Fibroblast of lung (primary cell): ENCODE data around the gene NEAT1. TPM values are rescaled to one million over a fixed set of nuclear protein-coding genes. Genes with fewer than 3 reads are reported as not detected.
A peak's percentile ranks its signal among the peaks of the same experiment; 100 is the strongest.

Experiments used
- DNase-seq, 2 donors: peaks; one replicate each; pipeline versions ENCODE4 v3.0.0 to v3.0.0-alpha.2; 2010; ENCODE audit warnings: low read depth in 2 of 2
- H2AFZ ChIP-seq: 2 replicates; pipeline ENCODE4 v1.5.1; 2012; ENCODE audit warnings: low read length, control low read depth, inconsistent platforms
- H3K27ac ChIP-seq: 2 replicates; pipeline ENCODE4 v1.5.1; 2011; ENCODE audit warnings: low read length, control low read depth; ENCODE audit not compliant: insufficient read depth
- H3K27me3 ChIP-seq: 2 replicates; pipeline ENCODE4 v1.5.1; 2011; ENCODE audit warnings: mild to moderate bottlenecking, low read length; ENCODE audit not compliant: control insufficient read depth, insufficient read depth
- H3K36me3 ChIP-seq: 2 replicates; pipeline ENCODE4 v1.5.1; 2011; ENCODE audit warnings: low read length; ENCODE audit not compliant: control insufficient read depth, insufficient read depth
- H3K4me1 ChIP-seq: 2 replicates; pipeline ENCODE4 v1.5.1; 2011; ENCODE audit warnings: low read length; ENCODE audit not compliant: control insufficient read depth, insufficient read depth; ENCODE audit errors: extremely low read depth
- H3K4me2 ChIP-seq: 2 replicates; pipeline ENCODE4 v1.5.1; 2011; ENCODE audit warnings: low read length, control low read depth; ENCODE audit not compliant: insufficient read depth; ENCODE audit errors: extremely low read depth
- H3K4me3 ChIP-seq, 4 experiments: fragments of 200-600 bp in 1 of 4; sonication (generic) in 1 of 4; replicated peaks in 1 of 4; 2 replicates each; pipeline ENCODE4 v1.5.1; 2011 to 2016; ENCODE audit warnings: low read length in 4 of 4, low read depth in 3 of 4, mild to moderate bottlenecking in 3 of 4, control low read depth in 2 of 4, inconsistent platforms in 1 of 4, mixed read lengths in 1 of 4; ENCODE audit not compliant: insufficient read depth in 1 of 4; ENCODE audit errors: control extremely low read depth in 1 of 4
- H3K79me2 ChIP-seq: 2 replicates; pipeline ENCODE4 v1.5.1; 2012; ENCODE audit warnings: mild to moderate bottlenecking, low read length, inconsistent platforms; ENCODE audit not compliant: control insufficient read depth, insufficient read depth
- H3K9ac ChIP-seq: 2 replicates; pipeline ENCODE4 v1.5.1; 2011; ENCODE audit warnings: mild to moderate bottlenecking, low read length, control low read depth; ENCODE audit not compliant: insufficient read depth
- H3K9me3 ChIP-seq: 2 replicates; pipeline ENCODE4 v1.5.1; 2012; ENCODE audit warnings: low read depth, low read length; ENCODE audit not compliant: control insufficient read depth, insufficient read depth
- H4K20me1 ChIP-seq: 2 replicates; pipeline ENCODE4 v1.5.1; 2011; ENCODE audit warnings: low read length; ENCODE audit not compliant: control insufficient read depth, insufficient read depth; ENCODE audit errors: extremely low read depth
- CTCF ChIP-seq, 2 donors: IDR thresholded peaks in 1 of 2; conservative IDR thresholded peaks in 1 of 2; 1 replicate in 1 of 2; 2 replicates in 1 of 2; pipeline ENCODE4 v1.5.1; 2011 to 2012; ENCODE audit warnings: low read length in 2 of 2, control low read depth in 1 of 2, inconsistent platforms in 1 of 2, low read depth in 1 of 2, mild to moderate bottlenecking in 1 of 2
- EZH2 ChIP-seq: IDR thresholded peaks from 2 replicates; pipeline ENCODE4 v1.5.1; 2012; ENCODE audit warnings: low read length, control low read depth, mild to moderate bottlenecking; ENCODE audit errors: missing control alignments
- polyA plus RNA-seq, 2 donors: library from polyadenylated mRNA; depleted of rRNA in 1 of 2; stranded (reverse) in 1 of 2; unstranded in 1 of 2; fragments of >200 nt; gene quantifications; 2 replicates each; pipeline ENCODE4 v1.2.1, GENCODE V29; 2011 to 2012; ENCODE audit warnings: missing spikeins in 1 of 2
- total RNA-seq: library from RNA; depleted of rRNA; stranded (reverse); fragments of >200 nt; gene quantifications from 2 replicates; pipeline ENCODE4 v1.2.1, GENCODE V29; 2014

NEAT1 gene
- total and polyA plus RNA-seq, 2 donors (not counting 1 experiment from before 2014, with no cell fraction given) = 40.9 to 299 TPM

- peak overlapping the region; percentile 78 to 90 (median 86) for H3K4me3 ChIP-seq
- TF ChIP-seq CTCF (conservative IDR thresholded peaks at IDR 0.05 in 1 of 2, IDR thresholded peaks at IDR 0.05 in 1 of 2; ENCODE audit: low read depth in 1 of 2, low read length in 2 of 2) = no peak
- no peak for TF ChIP-seq EZH2
- peak overlapping the region; percentile 100 for H3K27ac ChIP-seq
- H2AFZ ChIP-seq = no peak overlapping the region
- H3K27me3 ChIP-seq = no peaks in the 10 kb centered on the region
- peaks cover 95% of the 10 kb centered on the region for H3K79me2 ChIP-seq
- H3K9me3 ChIP-seq = no peaks in the 10 kb centered on the region
- peak overlapping the region; percentile 86 for H3K4me2 ChIP-seq
- peaks cover 14% of the 10 kb centered on the region for H3K36me3 ChIP-seq
- peak; percentile 71 to 83 for DNase-seq
- H3K9ac ChIP-seq = peak overlapping the region; percentile 100
- H3K4me1 ChIP-seq = no peaks in the 10 kb centered on the region
- peaks cover 26% of the 10 kb centered on the region for H4K20me1 ChIP-seq
Measured at GRCh38 chr11:65426839-65427690, 4.5 kb downstream of the NEAT1 start.

- Histone ChIP-seq H2AFZ (no peak overlapping the region), H4K20me1 (peaks cover 26% of the 10 kb centered on the region), H3K4me3 (peak overlapping the region; percentile 78 to 90 (median 86)), H3K79me2 (peaks cover 100% of the 10 kb centered on the region), H3K4me2 (peak overlapping the region; percentile 86), H3K4me1 (no peaks in the 10 kb centered on the region), H3K27ac (peak overlapping the region; percentile 100), H3K27me3 (no peaks in the 10 kb centered on the region), H3K36me3 (peaks cover 14% of the 10 kb centered on the region), H3K9me3 (no peaks in the 10 kb centered on the region), H3K9ac (peak overlapping the region; percentile 100)
- TF ChIP-seq EZH2 (no peak), CTCF (conservative IDR thresholded peaks at IDR 0.05 in 1 of 2, IDR thresholded peaks at IDR 0.05 in 1 of 2; ENCODE audit: low read depth in 1 of 2, low read length in 2 of 2) (no peak)
- peak; percentile 61 to 78 for DNase-seq
Measured at GRCh38 chr11:65427691-65428577, 5.3 kb downstream of the NEAT1 start.

DNA sequence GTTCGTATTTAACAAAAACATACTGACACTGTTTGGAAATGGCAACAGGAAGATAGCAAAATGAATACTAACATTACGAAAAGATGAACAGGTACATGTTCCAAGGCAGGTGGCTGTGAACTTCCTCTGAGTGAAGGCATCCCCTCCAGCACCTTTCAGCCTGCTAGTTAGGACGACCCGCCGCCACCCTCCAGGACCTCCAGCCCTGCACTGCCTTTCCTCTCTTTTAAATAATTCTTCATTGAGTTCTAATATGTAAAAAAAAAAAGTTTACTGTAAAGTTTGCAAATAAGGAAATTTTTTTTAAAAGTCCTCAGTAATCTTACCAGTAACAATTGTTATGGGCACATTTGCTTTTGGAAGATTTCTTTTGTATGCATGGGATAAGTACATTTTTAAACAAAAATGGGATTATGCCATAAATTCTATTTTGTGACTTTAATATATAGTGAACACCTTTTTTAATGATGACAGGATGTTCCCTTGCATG is 6.0 kb downstream of the NEAT1 start:
- TF ChIP-seq EZH2 (no peak), CTCF (conservative IDR thresholded peaks at IDR 0.05 in 1 of 2, IDR thresholded peaks at IDR 0.05 in 1 of 2; ENCODE audit: low read depth in 1 of 2, low read length in 2 of 2) (no peak)
- Histone ChIP-seq H3K9ac (peak overlapping the region; percentile 100), H3K4me2 (peak overlapping the region; percentile 76), H3K79me2 (peaks cover 99% of the 10 kb centered on the region), H3K27ac (peak overlapping the region; percentile 100), H3K36me3 (peaks cover 11% of the 10 kb centered on the region), H3K9me3 (no peaks in the 10 kb centered on the region), H3K4me1 (no peaks in the 10 kb centered on the region), H3K27me3 (no peaks in the 10 kb centered on the region), H3K4me3 (peak overlapping the region; percentile 78 to 90 (median 86)), H4K20me1 (peaks cover 30% of the 10 kb centered on the region), H2AFZ (no peak overlapping the region)
- no peak for DNase-seq
